ELF-1 (cell line): ENCODE results near the gene GRK5.

Experiments used
- DNase-seq: peaks from one replicate; pipeline ENCODE4 v3.0.0-alpha.2; 2016; ENCODE audit warnings: low read depth, low spot score

The GRK5 gene

GRCh38 chr10:119441921-119442757 is 234.8 kb downstream of the GRK5 start:
- no peak for DNase-seq

- no peak for DNase-seq
These were observed 235.3 kb downstream of the GRK5 start for GRCh38 chr10:119442758-119443060.

GRCh38 chr10:119443441-119443840 is 236.1 kb downstream of the GRK5 start:
- DNase-seq, result no peak

GRCh38 chr10:119443970-119444660 is 236.7 kb downstream of the GRK5 start:
- no peak for DNase-seq

- no peak for DNase-seq
These were observed 237.5 kb downstream of the GRK5 start for GRCh38 chr10:119444866-119445265.

GRCh38 chr10:119445311-119445934 is 238.1 kb downstream of the GRK5 start:
- DNase-seq, result peak; percentile 85

- no peak for DNase-seq
These were observed 238.6 kb downstream of the GRK5 start for GRCh38 chr10:119445935-119446317.

GRCh38 chr10:119446441-119447277 is 239.3 kb downstream of the GRK5 start:
- no peak for DNase-seq

GRCh38 chr10:119447421-119447820 is 240.1 kb downstream of the GRK5 start:
- DNase-seq, result no peak

- no peak for DNase-seq
These were observed 240.6 kb downstream of the GRK5 start for GRCh38 chr10:119447823-119448546.

GRCh38 chr10:119448628-119449584 is 241.5 kb downstream of the GRK5 start:
- no peak for DNase-seq

GRCh38 chr10:119449760-119450461 is 242.5 kb downstream of the GRK5 start:
- no peak for DNase-seq

GRCh38 chr10:119450606-119451299 is 243.4 kb downstream of the GRK5 start:
- DNase-seq, result no peak

- no peak for DNase-seq
These were observed 244.0 kb downstream of the GRK5 start for GRCh38 chr10:119451300-119451896.

GRCh38 chr10:119452396-119452795 is 245.0 kb downstream of the GRK5 start:
- no peak for DNase-seq

GRCh38 chr10:119453313-119453712 is 245.9 kb downstream of the GRK5 start:
- no peak for DNase-seq

GRCh38 chr10:119454316-119454715 is 246.9 kb downstream of the GRK5 start:
- DNase-seq, result peak; percentile 73

- no peak for DNase-seq
These were observed 247.6 kb downstream of the GRK5 start for GRCh38 chr10:119454990-119455389.
